Cortex of kidney (tissue), 1 donor: ENCODE measurements around the gene COL23A1.

ENCODE experiments used
- DNase-seq: peaks from one replicate; lab custom pipeline; 2025; lab: John Stamatoyannopoulos, UW

Gene COL23A1

GRCh38 chr5:178392386-178392785, 197.8 kb downstream of the COL23A1 start:
- no peak for DNase-seq

- no peak for DNase-seq
These were observed 198.7 kb downstream of the COL23A1 start for GRCh38 chr5:178391480-178391879.

GRCh38 chr5:178389796-178390195, 200.4 kb downstream of the COL23A1 start:
- DNase-seq = no peak

GRCh38 chr5:178389026-178389729, 201.0 kb downstream of the COL23A1 start:
- DNase-seq = no peak

DNA sequence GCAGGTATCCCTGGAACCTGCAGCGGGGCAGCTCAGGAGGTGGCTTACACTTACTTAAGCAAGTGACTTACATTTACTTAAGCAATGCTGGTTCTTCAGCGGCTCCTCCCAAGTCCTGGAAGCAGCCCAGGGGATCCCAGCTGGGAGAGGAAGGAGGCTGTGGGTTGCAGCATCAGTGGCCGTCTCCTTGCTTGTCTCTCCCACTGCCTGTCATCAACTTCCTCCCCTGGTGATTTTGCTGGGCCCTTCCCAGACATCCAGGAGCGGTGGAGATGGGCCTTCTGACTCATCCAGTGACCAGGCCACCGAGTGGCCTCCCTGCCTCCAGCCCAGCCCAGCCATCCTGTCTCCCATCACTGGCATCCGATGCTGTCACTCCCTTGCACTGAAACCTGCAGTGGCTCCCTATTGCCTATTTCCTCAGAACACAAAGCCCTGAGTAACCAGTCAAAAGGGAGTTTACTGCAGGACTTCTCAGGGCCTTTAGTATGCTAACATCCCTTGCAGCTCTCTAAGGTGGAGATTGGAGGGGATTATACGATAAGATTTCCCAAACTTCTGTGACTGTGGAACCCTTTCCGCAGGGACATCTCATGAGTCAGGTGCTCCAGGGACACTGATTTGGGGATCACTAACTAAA, 201.7 kb downstream of the COL23A1 start:
- DNase-seq = no peak

DNA sequence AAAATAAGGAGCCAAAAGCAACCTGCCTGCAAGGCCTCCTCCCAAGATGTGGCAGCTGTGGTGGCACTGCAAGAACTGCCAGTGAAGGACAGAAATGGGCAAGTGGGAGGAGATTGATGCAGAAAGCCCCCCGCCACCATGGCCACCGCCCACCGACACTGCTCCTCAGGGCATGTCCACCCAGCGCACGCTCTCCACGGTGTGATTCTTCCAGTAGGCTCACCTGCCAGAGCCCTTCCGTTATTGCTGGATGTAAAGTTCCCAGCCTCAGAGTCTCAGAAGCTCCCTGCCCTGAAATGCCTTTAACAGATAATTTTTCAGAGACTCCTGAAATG, 202.4 kb downstream of the COL23A1 start:
- DNase-seq = no peak

DNA sequence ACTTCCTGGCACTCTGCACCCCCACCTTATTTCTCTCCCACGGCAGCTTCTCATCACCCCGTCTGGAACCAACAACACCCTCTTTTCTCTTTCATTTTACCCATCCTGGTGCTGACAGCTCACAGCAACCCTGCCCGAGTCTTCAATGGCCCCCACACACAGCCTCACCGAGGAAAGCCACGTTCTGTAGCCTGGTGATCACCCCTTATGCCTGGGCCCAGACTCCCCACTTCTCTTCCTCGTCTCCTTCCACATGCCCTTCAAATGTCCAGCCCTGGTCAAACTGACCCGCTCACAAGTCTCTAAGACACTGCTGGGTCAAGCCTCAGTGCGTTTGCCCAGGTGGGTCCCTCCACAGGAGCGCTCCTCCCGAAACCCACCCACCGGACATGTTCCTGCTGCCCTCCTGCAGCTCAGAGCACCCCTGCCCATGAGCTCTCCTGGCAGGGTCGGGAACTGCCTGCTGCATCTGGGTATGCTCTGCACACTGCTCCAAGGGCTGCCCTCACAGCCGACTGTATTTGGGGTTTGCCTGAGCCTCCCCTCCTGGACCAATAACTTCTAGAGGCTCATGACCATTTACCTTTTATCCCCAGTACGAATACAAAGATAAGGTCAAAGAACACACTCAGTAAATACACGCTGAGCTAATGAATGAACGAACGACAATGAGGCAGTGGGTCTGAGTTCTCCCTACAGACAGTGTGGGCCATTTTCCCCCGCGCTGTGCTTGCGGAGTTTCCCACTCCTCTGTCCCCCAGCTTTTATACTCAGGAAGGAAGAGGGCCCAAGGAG, 202.9 kb downstream of the COL23A1 start:
- DNase-seq = no peak

- no peak for DNase-seq
These were observed 203.8 kb downstream of the COL23A1 start for GRCh38 chr5:178386336-178386931.

- no peak for DNase-seq
These were observed 204.7 kb downstream of the COL23A1 start for GRCh38 chr5:178385496-178385890.

- DNase-seq = no peak
These were observed 205.2 kb downstream of the COL23A1 start for GRCh38 chr5:178384816-178385495.

GRCh38 chr5:178383919-178384815, 206.0 kb downstream of the COL23A1 start:
- no peak for DNase-seq

- DNase-seq = no peak
These were observed 206.8 kb downstream of the COL23A1 start for GRCh38 chr5:178383301-178383918.

DNA sequence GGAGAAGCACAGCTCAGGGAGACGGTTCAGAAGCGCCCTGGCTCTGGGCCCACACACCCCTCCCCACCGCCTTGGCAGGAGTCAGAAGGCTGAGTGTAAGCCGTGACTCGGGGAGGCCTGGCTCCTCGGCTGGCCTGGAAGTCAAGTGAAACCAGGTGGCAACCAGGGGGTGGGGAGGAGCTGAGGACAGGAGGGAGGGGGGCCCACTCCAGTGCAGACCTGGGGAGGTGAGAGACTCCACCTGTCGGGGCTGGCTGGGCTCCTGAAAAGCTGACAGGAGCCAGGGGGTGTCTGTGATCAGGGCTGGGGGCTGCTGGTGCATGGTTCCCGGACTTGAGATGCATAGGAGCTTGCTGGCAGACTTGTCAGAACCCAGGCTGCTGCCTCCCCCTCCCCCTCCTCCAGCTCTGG, 207.4 kb downstream of the COL23A1 start:
- no peak for DNase-seq

DNA sequence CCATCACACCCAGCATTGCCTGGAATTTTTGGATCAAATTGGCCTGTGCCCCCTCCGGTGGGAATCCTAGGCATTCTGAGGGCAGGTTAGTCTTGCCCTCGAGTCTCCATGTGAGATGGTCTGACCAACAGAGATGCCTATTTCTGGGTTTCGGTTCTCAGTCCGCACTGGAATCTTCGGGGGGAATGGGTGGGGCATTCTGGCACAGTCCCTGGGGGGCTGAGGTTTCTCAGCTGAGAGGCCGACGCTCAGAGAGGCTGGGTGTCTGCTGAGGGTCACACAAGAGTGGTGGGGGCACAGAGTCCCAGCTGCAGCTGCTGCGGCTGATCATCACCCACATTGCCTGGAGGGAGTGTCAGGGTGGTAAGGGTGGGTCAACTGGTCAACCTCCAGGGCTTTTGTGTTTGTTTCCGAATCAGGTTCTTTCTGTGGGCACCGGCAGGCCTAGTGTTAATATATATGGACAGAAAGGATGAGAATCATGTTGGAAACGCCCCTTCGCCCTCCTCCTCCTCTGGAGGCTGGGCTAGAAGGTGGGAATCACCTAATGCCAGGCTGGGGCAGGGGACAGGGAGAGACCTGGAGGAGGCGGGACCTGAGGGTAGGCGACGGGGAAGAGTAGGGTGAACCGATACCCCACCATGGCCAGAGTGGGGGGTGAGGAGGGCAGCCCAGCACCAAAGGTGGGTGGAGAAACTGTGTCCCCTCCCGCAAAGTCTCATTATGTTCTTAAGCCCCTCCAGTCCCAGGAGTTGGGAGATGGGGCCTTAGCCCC, 208.1 kb downstream of the COL23A1 start:
- no peak for DNase-seq

DNA sequence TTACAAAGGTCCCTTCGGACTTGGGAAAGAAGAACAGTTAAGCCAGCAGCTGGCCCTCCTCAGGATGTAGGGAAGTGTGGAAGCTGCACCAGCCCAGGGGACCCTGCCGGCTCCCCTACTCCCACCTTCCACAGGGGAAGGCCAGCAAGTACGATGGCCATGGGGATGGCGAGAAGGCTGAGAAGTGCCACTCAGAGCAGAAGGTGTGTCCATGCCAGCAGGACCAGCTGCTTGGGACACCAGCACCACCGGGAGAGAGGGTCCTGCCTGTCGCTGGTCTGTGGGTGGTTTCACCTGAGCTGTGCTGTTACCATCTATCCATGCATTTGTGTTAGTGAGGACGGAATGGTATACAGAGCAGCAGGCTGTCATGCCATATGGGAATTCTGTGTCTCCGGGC, 209.0 kb downstream of the COL23A1 start:
- no peak for DNase-seq

DNA sequence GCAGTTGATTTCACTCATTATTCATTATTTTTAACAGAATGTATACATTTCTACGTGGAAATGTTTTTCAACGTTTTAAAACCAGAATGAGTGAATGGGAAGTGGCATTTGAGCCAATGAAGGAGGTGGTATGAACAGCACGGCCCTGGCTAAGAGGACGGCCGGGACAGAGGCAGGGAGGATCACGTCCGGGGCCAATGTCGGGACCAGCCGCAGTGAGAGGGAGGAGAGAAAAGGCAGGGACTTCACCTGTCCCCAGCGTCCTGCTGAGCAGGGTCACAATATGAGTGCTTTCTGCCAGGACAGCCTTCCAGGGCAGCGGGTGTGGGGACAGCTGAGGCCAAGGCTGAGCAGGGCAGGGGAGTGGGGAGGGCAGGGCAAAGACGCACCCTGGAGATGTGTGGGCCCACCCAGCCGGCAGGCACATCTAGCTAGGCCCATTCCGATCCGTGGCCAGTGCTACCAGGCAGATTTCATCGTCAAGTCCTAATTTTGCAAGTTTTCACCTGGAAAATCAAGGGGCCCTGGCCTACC, 209.6 kb downstream of the COL23A1 start:
- no peak for DNase-seq

GRCh38 chr5:178380086-178380485, 210.1 kb downstream of the COL23A1 start:
- DNase-seq = no peak

- DNase-seq = no peak
These were observed 211.4 kb downstream of the COL23A1 start for GRCh38 chr5:178378527-178379484.
